Skeletal muscle cell (primary cell): Measurements from ENCODE around the gene ZNF784.

Experiments
- DNase-seq: peaks from one replicate; pipeline ENCODE4 v3.0.0-alpha.2; 2010; ENCODE audit warnings: low read depth
- H3K4me3 ChIP-seq: 2 replicates; pipeline ENCODE4 v1.5.1; 2011; ENCODE audit warnings: low read depth, mild to moderate bottlenecking, control low read depth, low read length, moderate library complexity

Gene ZNF784

GRCh38 chr19:55624109-55625003 lies at the start of gene ZNF784:
Gene ZNF784, minus strand, starts transcription at chr19:55624566. Its CDS starts 5 bp downstream, at chr19:55624561.
- H3K4me3 ChIP-seq = peak within 1 kb of the TSS; percentile 61
- peak; percentile 62 for DNase-seq

- H3K4me3 ChIP-seq = no peak overlapping the region
- DNase-seq = no peak
Measured at GRCh38 chr19:55673889-55674288, 49.5 kb upstream of the ZNF784 start.

- H3K4me3 ChIP-seq = no peak overlapping the region
- DNase-seq = no peak
Measured at GRCh38 chr19:55673465-55673864, 49.1 kb upstream of the ZNF784 start.

GRCh38 chr19:55672418-55672817 lies 48.1 kb upstream of the ZNF784 start:
- DNase-seq = no peak

GRCh38 chr19:55671054-55671378 lies 46.6 kb upstream of the ZNF784 start:
- no peak overlapping the region for H3K4me3 ChIP-seq
- DNase-seq = no peak

More at GRCh38 chr19:55672418-55672817, 48.1 kb upstream of the ZNF784 start:
- no peak overlapping the region for H3K4me3 ChIP-seq

- no peak for DNase-seq
- no peak overlapping the region for H3K4me3 ChIP-seq
Measured at GRCh38 chr19:55670280-55671053, 46.1 kb upstream of the ZNF784 start.

- no peak overlapping the region for H3K4me3 ChIP-seq
- DNase-seq = no peak
Measured at GRCh38 chr19:55669418-55670279, 45.3 kb upstream of the ZNF784 start.

GRCh38 chr19:55668603-55669348 lies 44.4 kb upstream of the ZNF784 start:
- no peak overlapping the region for H3K4me3 ChIP-seq
- no peak for DNase-seq

GRCh38 chr19:55667958-55668357 lies 43.6 kb upstream of the ZNF784 start:
- H3K4me3 ChIP-seq = no peak overlapping the region
- no peak for DNase-seq

GRCh38 chr19:55667511-55667910 lies 43.1 kb upstream of the ZNF784 start:
- no peak overlapping the region for H3K4me3 ChIP-seq
- no peak for DNase-seq

GRCh38 chr19:55667006-55667381 lies 42.6 kb upstream of the ZNF784 start:
- no peak overlapping the region for H3K4me3 ChIP-seq
- no peak for DNase-seq

- no peak for DNase-seq
- no peak overlapping the region for H3K4me3 ChIP-seq
Measured at GRCh38 chr19:55666343-55667005, 42.1 kb upstream of the ZNF784 start.

- DNase-seq = no peak
- no peak overlapping the region for H3K4me3 ChIP-seq
Measured at GRCh38 chr19:55663846-55664536, 39.6 kb upstream of the ZNF784 start.

GRCh38 chr19:55661826-55662225 lies 37.5 kb upstream of the ZNF784 start:
- H3K4me3 ChIP-seq = no peak overlapping the region
- no peak for DNase-seq

GRCh38 chr19:55660991-55661390 lies 36.6 kb upstream of the ZNF784 start:
- H3K4me3 ChIP-seq = no peak overlapping the region
- no peak for DNase-seq

GRCh38 chr19:55660404-55660803 lies 36.0 kb upstream of the ZNF784 start:
- no peak for DNase-seq
- no peak overlapping the region for H3K4me3 ChIP-seq

- no peak for DNase-seq
- no peak overlapping the region for H3K4me3 ChIP-seq
Measured at GRCh38 chr19:55659822-55660221, 35.5 kb upstream of the ZNF784 start.

- H3K4me3 ChIP-seq = no peak overlapping the region
- DNase-seq = no peak
Measured at GRCh38 chr19:55658846-55659459, 34.6 kb upstream of the ZNF784 start.
